Stimulated activated CD8-positive, alpha-beta memory T cell treated with anti-CD3 and anti-CD28 coated beads, Interleukin-4, amount 100 ng/mL, for 24 hours (primary cell): ENCODE measurements around the gene TPO.
A peak's percentile ranks its signal among the peaks of the same experiment; 100 is the strongest.

Experiments used
- DNase-seq: peaks from one replicate; pipeline ENCODE4 v3.0.0-alpha.2; 2020; ENCODE audit warnings: low read depth

Gene TPO

GRCh38 chr2:1528273-1529064 is 115.2 kb downstream of the TPO start:
- DNase-seq: no peak

GRCh38 chr2:1538663-1539062 is 125.4 kb downstream of the TPO start:
- DNase-seq: no peak

GRCh38 chr2:1539441-1539840 is 126.2 kb downstream of the TPO start:
- DNase-seq: no peak

- no peak for DNase-seq
Observed at GRCh38 chr2:1539973-1540372, 126.7 kb downstream of the TPO start.

- no peak for DNase-seq
Observed at GRCh38 chr2:1540481-1540880, 127.2 kb downstream of the TPO start.

GRCh38 chr2:1541040-1541439 is 127.8 kb downstream of the TPO start:
- DNase-seq: no peak

- no peak for DNase-seq
Observed at GRCh38 chr2:1541819-1542475, 128.7 kb downstream of the TPO start.

GRCh38 chr2:1542971-1543370 is 129.7 kb downstream of the TPO start:
- DNase-seq: no peak

GRCh38 chr2:1543776-1544477 is 130.7 kb downstream of the TPO start:
- no peak for DNase-seq

- DNase-seq: no peak
Observed at GRCh38 chr2:1544478-1545069, 131.3 kb downstream of the TPO start.

GRCh38 chr2:1546023-1546591 is 132.8 kb downstream of the TPO start:
- DNase-seq: peak; percentile 6

GRCh38 chr2:1546901-1547300 is 133.6 kb downstream of the TPO start:
- no peak for DNase-seq

- no peak for DNase-seq
Observed at GRCh38 chr2:1548910-1549673, 135.8 kb downstream of the TPO start.

GRCh38 chr2:1550076-1550475 is 136.8 kb downstream of the TPO start:
- no peak for DNase-seq

GRCh38 chr2:1550658-1551316 is 137.5 kb downstream of the TPO start:
- peak; percentile 49 for DNase-seq

- DNase-seq: no peak
Observed at GRCh38 chr2:1551905-1552304, 138.6 kb downstream of the TPO start.

GRCh38 chr2:1552611-1553010 is 139.3 kb downstream of the TPO start:
- DNase-seq: no peak

GRCh38 chr2:1553671-1554295 is 140.5 kb downstream of the TPO start:
- no peak for DNase-seq

GRCh38 chr2:1556286-1556685 is 143.0 kb downstream of the TPO start:
- DNase-seq: no peak

GRCh38 chr2:1556776-1557466 is 143.7 kb downstream of the TPO start:
- no peak for DNase-seq
